Right forelimb (tissue), 1 donor: ENCODE results near the gene CCDC81.

Source experiments
- DNase-seq: peaks from one replicate; pipeline ENCODE4 v3.0.0-alpha.2; 2018

The CCDC81 gene

GRCh38 chr11:86469491-86470388, 95.1 kb downstream of the CCDC81 start:
- DNase-seq: peak; percentile 38
